ENCODE measurements around the gene PRR16. TPM values are rescaled to one million over a fixed set of nuclear protein-coding genes. Genes with fewer than 3 reads are reported as not detected.

Gene PRR16
- total RNA-seq, 4 donors from 2014 or later: 1.8 to 3.9 (median 2.8) TPM; not detected in 1

- H3K4me3 ChIP-seq (ENCODE audit: low read depth, poor library complexity, severe bottlenecking): no peak overlapping the region
- intact Hi-C loops (cut with DNase I; ENCODE audit: low total_unique reads): no loop called here
- DNase-seq (ENCODE audit: low spot score in 2 of 2): no peak
- TF ChIP-seq CTCF (IDR thresholded peaks at IDR 0.05) (no peak), POLR2A (IDR thresholded peaks at IDR 0.05) (no peak)
- WGBS, 2 donors: 76% methylated on average over 1 of the region's 1 CpG
These were observed 141.4 kb downstream of the PRR16 start for GRCh38 chr5:120605325-120606079.

- H3K4me3 ChIP-seq (ENCODE audit: low read depth, poor library complexity, severe bottlenecking): no peak overlapping the region
- WGBS, 2 donors: 93 to 97% methylated on average over 1 of the region's 1 CpG
- no peak for DNase-seq (ENCODE audit: low spot score in 2 of 2)
- TF ChIP-seq POLR2A (IDR thresholded peaks at IDR 0.05) (no peak), CTCF (IDR thresholded peaks at IDR 0.05) (no peak)
- intact Hi-C loops (cut with DNase I; ENCODE audit: low total_unique reads): no loop called here
These were observed 145.5 kb downstream of the PRR16 start for GRCh38 chr5:120609570-120609969.

- 94 to 97% methylated on average over 2 of the region's 2 CpGs for WGBS, 2 donors
These were observed 146.0 kb downstream of the PRR16 start for GRCh38 chr5:120610145-120610544.

GRCh38 chr5:120613729-120614128 is 149.6 kb downstream of the PRR16 start:
- TF ChIP-seq CTCF (IDR thresholded peaks at IDR 0.05) (no peak), POLR2A (IDR thresholded peaks at IDR 0.05) (no peak)
- intact Hi-C loops (cut with DNase I; ENCODE audit: low total_unique reads): no loop called here
- H3K4me3 ChIP-seq (ENCODE audit: low read depth, poor library complexity, severe bottlenecking): no peak overlapping the region
- no peak for DNase-seq (ENCODE audit: low spot score in 2 of 2)

More at GRCh38 chr5:120610145-120610544, 146.0 kb downstream of the PRR16 start:
- no peak for DNase-seq (ENCODE audit: low spot score in 2 of 2)
- no peak overlapping the region for H3K4me3 ChIP-seq (ENCODE audit: low read depth, poor library complexity, severe bottlenecking)
- TF ChIP-seq POLR2A (IDR thresholded peaks at IDR 0.05): no peak
- TF ChIP-seq CTCF (IDR thresholded peaks at IDR 0.05): no peak
- intact Hi-C loops (cut with DNase I; ENCODE audit: low total_unique reads): no loop called here

- WGBS, 2 donors: 16 to 24% methylated on average over 2 of the region's 2 CpGs
- no peak for DNase-seq (ENCODE audit: low spot score in 2 of 2)
- H3K4me3 ChIP-seq (ENCODE audit: low read depth, poor library complexity, severe bottlenecking): no peak overlapping the region
- no peak for TF ChIP-seq CTCF (IDR thresholded peaks at IDR 0.05)
- no peak for TF ChIP-seq POLR2A (IDR thresholded peaks at IDR 0.05)
- intact Hi-C loops (cut with DNase I; ENCODE audit: low total_unique reads): no loop called here
These were observed 150.6 kb downstream of the PRR16 start for GRCh38 chr5:120614531-120615180.

Measured in lower leg skin (tissue), 4 donors.